Measurements from ENCODE around the gene POLL.

- TF ChIP-seq POLR2AphosphoS5 (IDR thresholded peaks at IDR 0.05; ENCODE audit: borderline replicate concordance, low read depth, low read length): no peak
- no peak for TF ChIP-seq EZH2 (IDR thresholded peaks at IDR 0.05)
- no peak for TF ChIP-seq FOXP2 (optimal IDR thresholded peaks at IDR 0.05; ENCODE audit: control extremely low read depth, extremely low read length, insufficient read depth)
Observed at GRCh38 chr10:101588879-101589278, 822 bp upstream of the POLL start.
